A549 treated with CpdA at 1 μM for 4 hours (cell line): ENCODE data around the gene R3HDM2. TPM values are rescaled to one million over a fixed set of nuclear protein-coding genes. Genes with fewer than 3 reads are reported as not detected.

Experiments used
- total RNA-seq: library from RNA; stranded (reverse); fragments of 200-300 nt; extraction: Qiagen RNA extraction; gene quantifications from 5 replicates; pipeline ENCODE4 v1.2.3, GENCODE V29; 2022; ENCODE audit warnings: low read depth

The R3HDM2 gene
- 8.2 to 11.6 TPM (median 10.1 TPM) in 5 replicates for total RNA-seq

GRCh38 chr12:57430931-57431566 is at the start of gene R3HDM2:
R3HDM2 (minus strand) TSS chr12:57431043; CDS start chr12:57310428, 120,615 bp downstream.

DNA sequence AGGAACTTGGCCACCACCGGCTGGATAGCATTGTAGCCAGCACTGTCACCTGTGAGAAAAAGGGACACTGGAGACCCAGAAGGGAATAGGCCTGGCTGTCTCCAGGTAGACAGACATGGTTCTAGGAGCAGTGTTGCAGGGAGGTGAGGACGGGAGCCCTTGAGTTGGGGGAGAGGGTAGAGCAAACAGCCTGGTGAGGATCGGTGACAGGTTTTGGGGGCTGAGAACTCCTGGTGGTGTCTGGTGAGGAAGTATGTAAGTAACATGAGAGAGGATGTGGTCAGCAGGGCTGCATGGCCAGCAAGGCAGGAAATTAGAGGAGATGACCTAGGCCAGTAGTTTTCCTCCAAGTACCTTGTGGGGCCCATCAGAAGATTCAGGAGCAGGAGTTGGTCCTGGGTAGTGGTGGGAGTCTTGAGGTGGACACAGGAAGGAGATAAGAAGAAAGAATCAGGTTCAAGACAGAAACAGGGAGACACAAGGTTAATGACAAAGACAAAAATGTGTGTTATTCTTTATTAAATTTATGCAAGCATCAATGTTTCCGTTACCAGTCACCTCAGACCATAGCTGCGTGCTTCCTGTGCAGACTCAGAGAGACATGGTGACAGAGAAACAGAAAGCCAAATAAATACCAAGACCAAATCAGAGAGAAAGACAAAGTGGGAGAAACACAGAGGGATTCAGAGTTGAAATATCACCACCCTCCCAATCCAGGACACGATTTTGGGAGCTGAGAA is 48.7 kb upstream of the R3HDM2 start, which contains the start of gene ARHGAP9:
ARHGAP9 (minus strand) TSS at position 491 of the 740 bp plus-strand sequence; CDS start at position 31, 460 bp downstream.

DNA sequence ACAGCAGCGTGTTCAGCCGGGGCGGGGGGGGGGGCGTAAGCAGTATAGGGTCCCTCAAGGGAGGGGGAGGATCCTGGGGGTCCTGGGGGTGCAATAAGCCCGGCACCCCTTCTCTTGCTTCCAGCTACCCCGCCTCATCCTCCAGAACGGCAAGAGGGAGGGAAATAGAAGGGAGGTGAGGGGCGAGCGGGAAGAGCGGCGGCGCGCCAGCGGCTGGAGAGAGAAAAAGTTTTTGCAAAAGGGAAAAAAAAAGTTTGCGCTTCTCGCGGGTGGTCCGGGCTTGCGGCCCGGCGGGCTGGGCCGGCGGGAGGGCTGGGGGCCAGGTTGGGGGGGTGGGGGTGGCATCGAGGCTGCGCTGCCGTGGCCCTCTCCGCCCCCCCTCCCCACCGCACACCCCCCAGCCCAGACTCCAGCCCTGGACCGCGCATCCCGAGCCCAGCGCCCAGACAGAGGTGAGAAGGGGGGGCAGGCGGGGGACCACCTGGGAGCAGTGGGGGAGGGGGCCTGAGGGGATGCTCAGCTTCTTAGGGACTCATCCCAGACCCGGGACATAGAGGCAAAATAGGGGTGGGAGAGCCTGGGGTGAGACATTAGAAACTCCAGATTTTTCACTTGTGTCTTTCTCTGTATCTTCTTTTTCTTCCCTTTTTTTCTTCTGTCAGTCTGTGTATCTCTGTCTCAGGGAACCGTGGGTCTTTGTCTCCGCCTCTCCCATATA is 29.1 kb upstream of the R3HDM2 start, which contains the start of gene GLI1:
GLI1 (plus strand) TSS at position 36 of the 718 bp plus-strand sequence. CDS start 3,907 bp downstream, outside the sequence.

DNA sequence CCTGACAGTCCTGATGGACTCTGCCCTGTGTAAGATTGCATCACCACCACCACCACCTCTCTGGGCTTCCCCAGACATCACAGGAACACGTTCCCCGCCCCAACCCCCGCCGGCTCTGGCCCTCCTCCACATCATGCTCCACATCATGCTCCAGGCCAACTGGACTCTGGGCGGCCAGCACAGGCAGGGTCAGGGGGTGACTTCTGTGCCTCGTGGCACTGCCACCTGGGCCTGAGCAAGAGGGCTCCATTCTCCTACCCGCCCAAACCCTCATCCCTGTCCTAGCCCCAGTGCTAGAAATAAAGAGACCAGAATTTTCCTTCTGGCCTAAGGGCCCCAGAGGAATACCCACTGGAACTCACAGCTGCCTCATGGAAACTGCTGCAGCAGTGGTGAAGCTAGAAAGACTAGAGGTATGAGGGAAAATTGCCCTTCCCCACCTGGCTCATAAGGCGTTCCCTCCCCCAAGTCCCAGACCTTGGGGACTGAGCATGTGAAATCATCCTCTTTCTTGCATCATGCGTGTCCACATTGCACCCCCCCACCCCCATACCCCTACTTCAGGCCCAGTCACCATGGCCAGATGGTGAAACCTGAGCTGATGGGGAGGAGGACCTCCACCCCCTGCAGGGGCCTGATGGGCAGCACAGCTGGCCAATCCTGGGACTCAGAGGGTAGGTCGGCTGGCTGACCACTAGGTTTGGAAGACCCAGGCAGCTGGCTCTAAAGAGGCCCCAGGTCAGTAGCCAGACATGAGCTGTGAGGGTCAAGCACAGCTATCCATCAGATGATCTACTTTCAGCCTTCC is 23.9 kb upstream of the R3HDM2 start, which contains the start of gene INHBE:
INHBE (plus strand) TSS at position 742 of the 808 bp plus-strand sequence. CDS start 230 bp downstream, outside the sequence.

GRCh38 chr12:57434517-57435223 is 3.8 kb upstream of the R3HDM2 start, which contains the start of gene INHBC:
INHBC (plus strand) TSS chr12:57434784; CDS start chr12:57434887, 103 bp downstream.

DNA sequence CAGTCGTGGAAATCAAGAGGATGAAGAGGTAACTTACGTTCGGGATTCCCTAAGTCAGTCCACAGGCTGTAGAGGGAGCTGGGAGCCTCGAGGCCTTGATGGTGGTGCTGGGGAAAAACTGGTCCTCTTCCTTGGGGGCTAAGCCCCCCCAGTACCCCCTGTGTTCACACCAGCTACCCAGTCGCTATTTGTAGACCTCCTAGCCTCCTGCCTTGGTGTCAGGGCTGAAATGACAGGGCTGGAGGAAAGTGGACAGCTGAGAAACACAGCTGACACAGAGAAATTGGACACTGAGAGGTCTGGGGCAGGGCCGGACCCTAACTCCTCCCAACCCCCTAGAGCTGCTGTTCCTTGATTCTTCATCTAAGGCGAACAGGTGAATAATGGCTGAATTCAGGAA is 179.9 kb downstream of the R3HDM2 start, which contains the start of gene STAC3:
STAC3 (minus strand) TSS at position 232 of the 400 bp plus-strand sequence. CDS start 1,551 bp downstream, outside the sequence.

GRCh38 chr12:57229634-57230380 is 201.0 kb downstream of the R3HDM2 start, which contains the start of gene SHMT2:
SHMT2 (plus strand) TSS chr12:57229711; CDS start chr12:57229779, 68 bp downstream.

DNA sequence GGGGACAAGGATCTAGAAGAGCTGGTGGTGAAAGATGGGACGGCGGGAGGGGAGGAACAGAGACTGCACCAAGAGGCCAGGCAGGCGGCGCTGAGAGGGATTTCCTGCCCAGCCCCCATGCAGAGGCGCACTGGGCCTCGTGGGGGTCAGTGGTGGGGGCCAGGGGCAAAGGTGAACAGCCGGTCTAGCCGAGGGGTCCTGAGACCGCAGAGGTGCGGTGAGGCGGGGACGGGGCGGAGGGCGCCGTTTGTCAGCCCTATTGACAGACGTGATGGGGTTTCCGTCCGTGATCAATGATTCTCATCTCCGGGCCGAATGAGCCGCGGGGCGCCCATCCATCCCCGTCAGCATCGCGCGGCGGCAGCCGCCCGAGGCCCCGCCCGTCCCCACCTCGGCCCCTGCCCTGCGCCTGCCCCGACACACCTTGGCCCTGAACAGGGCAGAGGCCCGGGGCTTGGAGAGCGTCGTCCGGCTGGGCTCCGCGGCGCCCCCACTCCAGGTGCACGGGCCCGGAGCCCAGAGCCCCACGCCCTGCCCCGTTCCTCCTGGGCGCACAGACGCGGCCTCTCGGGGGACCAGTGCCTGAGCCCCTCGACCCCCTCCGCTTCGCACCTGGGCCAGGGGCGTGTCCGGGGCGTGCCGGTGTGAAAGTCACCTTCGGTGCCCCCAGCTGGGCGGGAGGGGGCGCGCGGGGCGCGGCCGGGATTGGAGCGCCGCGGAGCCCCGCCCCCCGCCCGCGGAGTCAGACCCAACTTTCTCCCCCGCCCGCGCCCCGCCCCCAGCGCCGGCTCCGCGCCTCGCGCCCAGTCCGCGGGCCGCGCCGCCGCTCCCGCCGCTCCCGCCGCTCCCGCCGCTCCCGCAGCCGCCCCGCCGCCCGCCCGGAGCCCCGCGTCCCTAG is 214.6 kb downstream of the R3HDM2 start, which contains the start of gene NXPH4:
NXPH4 (plus strand) TSS at position 781 of the 898 bp plus-strand sequence. CDS start 176 bp downstream, outside the sequence.

Other genes with a start within 250 kb of the R3HDM2 start
- gene NXPH4, start 214.2 kb downstream of the R3HDM2 start, total RNA-seq: 3.8 to 6.1 TPM (median 5.9 TPM) in 5 replicates
- gene SHMT2, start 201.3 kb downstream of the R3HDM2 start, total RNA-seq: 127 to 135 TPM (median 131 TPM) in 5 replicates
- gene STAC3, start 179.9 kb downstream of the R3HDM2 start, total RNA-seq: 0.20 to 0.64 TPM (median 0.53 TPM) in 5 replicates
- 0.03 to 0.07 TPM in 2 of 5 replicates, not detected in the others for gene INHBC, start 3.7 kb upstream of the R3HDM2 start, total RNA-seq
- 0.07 to 0.20 TPM (median 0.13 TPM) in 4 of 5 replicates, not detected in the other for gene INHBE, start 24.3 kb upstream of the R3HDM2 start, total RNA-seq
- 7.1 to 13.9 TPM (median 12.0 TPM) in 5 replicates for gene GLI1, start 28.7 kb upstream of the R3HDM2 start, total RNA-seq
- gene ARHGAP9, start 48.8 kb upstream of the R3HDM2 start, total RNA-seq: 0.20 to 0.91 TPM (median 0.40 TPM) in 5 replicates
- 151 to 225 TPM (median 156 TPM) in 5 replicates for gene MARS1, start 57.0 kb upstream of the R3HDM2 start, total RNA-seq
- gene DDIT3, start 89.5 kb upstream of the R3HDM2 start, total RNA-seq: 35.7 to 48.5 TPM (median 39.1 TPM) in 5 replicates
- 23.2 to 32.2 TPM (median 27.5 TPM) in 5 replicates for gene MBD6, start 91.8 kb upstream of the R3HDM2 start, total RNA-seq
- 112 to 184 TPM (median 114 TPM) in 5 replicates for gene DCTN2, start 116.1 kb upstream of the R3HDM2 start, total RNA-seq
- 0.17 to 0.31 TPM (median 0.23 TPM) in 5 replicates for gene KIF5A, start 119.0 kb upstream of the R3HDM2 start, total RNA-seq
- gene PIP4K2C, start 160.1 kb upstream of the R3HDM2 start, total RNA-seq: 36.3 to 44.3 TPM (median 42.6 TPM) in 5 replicates
- gene DTX3, start 173.8 kb upstream of the R3HDM2 start, total RNA-seq: 14.4 to 21.2 TPM (median 18.1 TPM) in 5 replicates
- gene ARHGEF25, start 180.4 kb upstream of the R3HDM2 start, total RNA-seq: 4.8 to 7.0 TPM (median 6.8 TPM) in 5 replicates
- 36.6 to 54.4 TPM (median 48.1 TPM) in 5 replicates for gene B4GALNT1, start 202.2 kb upstream of the R3HDM2 start, total RNA-seq